Astrocyte of the spinal cord (primary cell): Measurements from ENCODE around the gene NR2E3.
A peak's percentile ranks its signal among the peaks of the same experiment; 100 is the strongest.

Source experiments
- DNase-seq: peaks from one replicate; pipeline ENCODE4 v3.0.0; 2011; ENCODE audit warnings: low read depth, low spot score
- H3K4me3 ChIP-seq: 2 replicates; pipeline ENCODE4 v1.5.1; 2011; ENCODE audit warnings: low read depth, mild to moderate bottlenecking, low read length, moderate library complexity
- CTCF ChIP-seq: IDR thresholded peaks from 2 replicates; pipeline ENCODE4 v1.5.1; 2012; ENCODE audit warnings: low read depth, mild to moderate bottlenecking, low read length, inconsistent platforms
- in situ Hi-C: cut with HindIII; loops from 2 replicates; pipeline ENCODE4 v1.10.0; 2017; ENCODE audit warnings: low sequenced_read_pairs

The NR2E3 gene

GRCh38 chr15:71781965-71782265 is 28.4 kb upstream of the NR2E3 start:
- in situ Hi-C loops: no loop called here
- no peak overlapping the region for H3K4me3 ChIP-seq
- TF ChIP-seq CTCF: no peak
- DNase-seq: no peak

- in situ Hi-C loops: no loop called here
- no peak for DNase-seq
- no peak for TF ChIP-seq CTCF
- H3K4me3 ChIP-seq: no peak overlapping the region
Measured at GRCh38 chr15:71782422-71783165, 27.8 kb upstream of the NR2E3 start.

- in situ Hi-C loops: no loop called here
- no peak for DNase-seq
- TF ChIP-seq CTCF: peak; percentile 46
Measured at GRCh38 chr15:71784719-71785118, 25.6 kb upstream of the NR2E3 start.

GRCh38 chr15:71785996-71786395 is 24.4 kb upstream of the NR2E3 start:
- no peak overlapping the region for H3K4me3 ChIP-seq
- in situ Hi-C loops: no loop called here
- no peak for TF ChIP-seq CTCF
- no peak for DNase-seq

More at GRCh38 chr15:71784719-71785118, 25.6 kb upstream of the NR2E3 start:
- H3K4me3 ChIP-seq: no peak overlapping the region

GRCh38 chr15:71786673-71787072 is 23.7 kb upstream of the NR2E3 start:
- in situ Hi-C loops: no loop called here

GRCh38 chr15:71788646-71789579 is 21.4 kb upstream of the NR2E3 start:
- DNase-seq: no peak
- no peak for TF ChIP-seq CTCF
- in situ Hi-C loops: no loop called here
- H3K4me3 ChIP-seq: no peak overlapping the region

More at GRCh38 chr15:71786673-71787072, 23.7 kb upstream of the NR2E3 start:
- no peak for DNase-seq
- no peak overlapping the region for H3K4me3 ChIP-seq
- TF ChIP-seq CTCF: no peak
